OCI-LY1 (cell line): ENCODE measurements around the gene PLD1.

Experiments
- EZH2 ChIP-seq: fragments of 200-600 bp; sonication (generic), shearing (Covaris generic); IDR thresholded peaks from 2 replicates; pipeline ENCODE4 v1.8.0; 2017; ENCODE audit warnings: borderline replicate concordance, mixed run types, mild to moderate bottlenecking, antibody characterized with exemption, low read length, moderate library complexity, mixed read lengths
- TF ChIP-seq, protein P1 (sequence below): fragments of 200-600 bp; sonication (generic), shearing (Covaris generic); IDR thresholded peaks from 2 replicates; pipeline ENCODE4 v1.5.1; 2017; ENCODE audit warnings: mild to moderate bottlenecking, antibody characterized with exemption, low read length, moderate library complexity, mixed read lengths

DNA sequence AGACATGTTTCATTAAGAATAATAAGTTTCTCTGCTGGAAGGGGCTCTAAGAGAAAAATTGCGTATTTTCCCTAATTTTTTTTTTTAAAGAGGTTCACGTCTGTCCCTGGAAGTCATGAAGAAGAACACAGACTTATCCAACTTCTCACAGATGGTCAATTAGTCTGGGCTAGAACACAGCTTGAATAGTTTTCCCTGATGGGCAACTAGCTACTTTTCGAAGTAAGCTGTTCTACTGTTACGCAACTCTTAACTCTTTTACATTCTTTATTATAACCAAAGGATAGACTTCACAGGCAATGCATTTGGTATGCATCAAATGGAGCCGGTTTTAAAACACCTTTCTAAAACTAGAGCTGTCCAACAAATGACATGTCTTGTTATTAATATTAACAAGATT, 205.9 kb downstream of the PLD1 start:
- TF ChIP-seq EZH2 = no peak
- TF ChIP-seq, protein P1, sequence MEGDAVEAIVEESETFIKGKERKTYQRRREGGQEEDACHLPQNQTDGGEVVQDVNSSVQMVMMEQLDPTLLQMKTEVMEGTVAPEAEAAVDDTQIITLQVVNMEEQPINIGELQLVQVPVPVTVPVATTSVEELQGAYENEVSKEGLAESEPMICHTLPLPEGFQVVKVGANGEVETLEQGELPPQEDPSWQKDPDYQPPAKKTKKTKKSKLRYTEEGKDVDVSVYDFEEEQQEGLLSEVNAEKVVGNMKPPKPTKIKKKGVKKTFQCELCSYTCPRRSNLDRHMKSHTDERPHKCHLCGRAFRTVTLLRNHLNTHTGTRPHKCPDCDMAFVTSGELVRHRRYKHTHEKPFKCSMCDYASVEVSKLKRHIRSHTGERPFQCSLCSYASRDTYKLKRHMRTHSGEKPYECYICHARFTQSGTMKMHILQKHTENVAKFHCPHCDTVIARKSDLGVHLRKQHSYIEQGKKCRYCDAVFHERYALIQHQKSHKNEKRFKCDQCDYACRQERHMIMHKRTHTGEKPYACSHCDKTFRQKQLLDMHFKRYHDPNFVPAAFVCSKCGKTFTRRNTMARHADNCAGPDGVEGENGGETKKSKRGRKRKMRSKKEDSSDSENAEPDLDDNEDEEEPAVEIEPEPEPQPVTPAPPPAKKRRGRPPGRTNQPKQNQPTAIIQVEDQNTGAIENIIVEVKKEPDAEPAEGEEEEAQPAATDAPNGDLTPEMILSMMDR = no peak
